Activated B cell treated with CpG ODN at 0.5 μM for 24 hours (primary cell): ENCODE data around the gene AFDN. TPM values are rescaled to one million over a fixed set of nuclear protein-coding genes. Genes with fewer than 3 reads are reported as not detected.

Source experiments
- ATAC-seq: fragments of 200-7000 bp; cut with Tn5 transposase; one replicate; pipeline ENCODE4 v1.10.0; 2021; ENCODE audit warnings: low read depth, mild to moderate bottlenecking, moderate library complexity
- CTCF ChIA-PET: fragments of 350-600 bp; sonication (Branson Sonifier 250); formaldehyde crosslinking; loops from one replicate; lab custom pipeline; 2021; ENCODE audit warnings: antibody characterized with exemption; lab: Charles Lee
- POLR2A ChIA-PET: fragments of 350-600 bp; sonication (Branson Sonifier 250); formaldehyde crosslinking; loops from one replicate; lab custom pipeline; 2021; ENCODE audit warnings: antibody characterized with exemption; lab: Charles Lee
- DNase-seq: peaks from one replicate; pipeline ENCODE4 v3.0.0; 2022
- H3K27ac Mint-ChIP-seq: one replicate; pipeline ENCODE4 v1.8.0; 2020; ENCODE audit warnings: mixed read lengths
- H3K27me3 Mint-ChIP-seq: one replicate; pipeline ENCODE4 v1.8.0; 2021; ENCODE audit warnings: mixed read lengths
- H3K36me3 Mint-ChIP-seq: one replicate; pipeline ENCODE4 v1.8.0; 2021; ENCODE audit warnings: low read depth, mixed read lengths
- H3K4me1 Mint-ChIP-seq: one replicate; pipeline ENCODE4 v1.8.0; 2021; ENCODE audit warnings: mixed read lengths
- H3K4me3 Mint-ChIP-seq: one replicate; pipeline ENCODE4 v1.8.0; 2020; ENCODE audit warnings: mild to moderate bottlenecking, mixed read lengths
- H3K9me3 Mint-ChIP-seq: one replicate; pipeline ENCODE4 v1.8.0; 2020; ENCODE audit warnings: mixed read lengths
- intact Hi-C: fragments of 100-400 bp; cut with micrococcal nuclease; formaldehyde crosslinking; loops from one replicate; pipeline ENCODE4 v1.15.1; 2024
- total RNA-seq: library from RNA; stranded (reverse); gene quantifications from 2 replicates; pipeline ENCODE4 v1.2.3, GENCODE V29; 2022
- TF ChIP-seq, protein P1 (sequence below): fragments of 200-600 bp; IDR thresholded peaks from one replicate; pipeline ENCODE4 v1.8.0; 2022; ENCODE audit warnings: antibody characterized with exemption, mild to moderate bottlenecking

The AFDN gene
- total RNA-seq, 1 donor from 2014 or later: 38.0 TPM

DNA sequence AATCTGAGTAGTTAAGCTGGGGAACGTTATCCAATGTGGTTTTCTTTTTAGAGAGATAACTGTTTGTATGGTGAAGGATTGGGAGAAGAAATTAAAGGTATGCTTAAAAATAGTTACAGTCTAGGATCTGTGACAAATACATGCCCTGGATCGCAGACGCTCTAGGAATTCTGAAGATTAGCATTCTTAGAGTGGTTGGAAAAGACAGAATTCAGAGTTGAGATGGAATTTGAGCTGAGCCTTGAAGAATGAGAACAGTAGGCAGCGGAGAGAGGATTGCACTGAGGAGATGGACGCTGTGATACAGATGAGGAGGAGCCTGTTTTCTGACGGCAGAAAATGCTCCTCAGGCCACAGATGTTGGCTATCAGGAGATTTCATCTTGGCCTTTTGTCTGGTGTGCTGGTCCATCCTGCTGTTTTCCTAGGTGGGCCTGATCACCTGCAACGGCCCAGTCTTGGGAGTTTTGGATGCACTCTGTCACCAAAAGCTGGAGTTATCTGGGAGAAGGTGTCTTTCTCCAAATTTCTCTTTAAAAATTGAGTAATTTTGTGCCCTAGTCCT, 122.5 kb downstream of the AFDN start:
- H3K4me1 Mint-ChIP-seq: no peaks in the 10 kb centered on the region
- CTCF ChIA-PET: no interaction called here
- no peak overlapping the region for H3K27ac Mint-ChIP-seq

DNA sequence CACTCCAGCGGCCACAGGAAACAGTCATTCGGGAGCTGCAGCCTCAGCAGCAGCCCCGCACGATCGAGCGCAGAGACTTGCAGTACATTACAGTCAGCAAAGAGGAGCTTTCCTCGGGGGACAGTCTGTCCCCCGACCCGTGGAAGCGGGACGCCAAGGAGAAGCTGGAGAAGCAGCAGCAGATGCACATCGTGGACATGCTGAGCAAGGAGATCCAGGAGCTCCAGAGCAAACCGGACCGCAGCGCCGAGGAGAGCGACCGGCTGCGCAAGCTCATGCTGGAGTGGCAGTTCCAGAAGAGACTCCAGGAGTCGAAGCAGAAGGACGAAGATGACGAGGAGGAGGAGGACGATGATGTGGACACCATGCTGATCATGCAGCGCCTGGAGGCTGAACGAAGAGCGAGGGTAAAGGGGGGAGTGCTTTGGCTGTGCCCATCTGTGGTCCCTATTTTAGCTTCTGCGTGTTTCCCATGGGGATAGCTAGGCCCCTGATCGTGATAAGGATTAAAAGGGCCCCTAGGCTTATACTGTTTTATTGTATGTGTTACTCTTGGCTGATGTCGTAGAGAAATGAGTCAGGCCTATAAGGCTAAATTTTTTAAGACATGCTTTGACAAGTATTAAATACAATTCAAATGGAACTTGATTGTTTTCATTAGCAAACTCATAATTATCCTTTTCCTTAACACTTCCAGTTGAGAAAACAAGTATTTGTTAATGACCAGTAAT, 125.2 kb downstream of the AFDN start:
- TF ChIP-seq, protein P1, sequence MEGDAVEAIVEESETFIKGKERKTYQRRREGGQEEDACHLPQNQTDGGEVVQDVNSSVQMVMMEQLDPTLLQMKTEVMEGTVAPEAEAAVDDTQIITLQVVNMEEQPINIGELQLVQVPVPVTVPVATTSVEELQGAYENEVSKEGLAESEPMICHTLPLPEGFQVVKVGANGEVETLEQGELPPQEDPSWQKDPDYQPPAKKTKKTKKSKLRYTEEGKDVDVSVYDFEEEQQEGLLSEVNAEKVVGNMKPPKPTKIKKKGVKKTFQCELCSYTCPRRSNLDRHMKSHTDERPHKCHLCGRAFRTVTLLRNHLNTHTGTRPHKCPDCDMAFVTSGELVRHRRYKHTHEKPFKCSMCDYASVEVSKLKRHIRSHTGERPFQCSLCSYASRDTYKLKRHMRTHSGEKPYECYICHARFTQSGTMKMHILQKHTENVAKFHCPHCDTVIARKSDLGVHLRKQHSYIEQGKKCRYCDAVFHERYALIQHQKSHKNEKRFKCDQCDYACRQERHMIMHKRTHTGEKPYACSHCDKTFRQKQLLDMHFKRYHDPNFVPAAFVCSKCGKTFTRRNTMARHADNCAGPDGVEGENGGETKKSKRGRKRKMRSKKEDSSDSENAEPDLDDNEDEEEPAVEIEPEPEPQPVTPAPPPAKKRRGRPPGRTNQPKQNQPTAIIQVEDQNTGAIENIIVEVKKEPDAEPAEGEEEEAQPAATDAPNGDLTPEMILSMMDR: no peak
- Mint-ChIP-seq H3K36me3 (peaks cover 50% of the 10 kb centered on the region), H3K27ac (no peak overlapping the region), H3K27me3 (no peaks in the 10 kb centered on the region), H3K4me3 (no peak overlapping the region), H3K4me1 (no peaks in the 10 kb centered on the region), H3K9me3 (no peaks in the 10 kb centered on the region)
- no peak for ATAC-seq
- POLR2A ChIA-PET: no interaction called here
- DNase-seq: no peak
- intact Hi-C loops: no loop called here
- CTCF ChIA-PET: no interaction called here

More for the DNA sequence above, 122.5 kb downstream of the AFDN start:
- POLR2A ChIA-PET: no interaction called here
- no peak for DNase-seq
- Mint-ChIP-seq H3K27me3 (no peaks in the 10 kb centered on the region), H3K36me3 (peaks cover 54% of the 10 kb centered on the region), H3K4me3 (no peak overlapping the region), H3K9me3 (no peaks in the 10 kb centered on the region)
- intact Hi-C loops: no loop called here
- TF ChIP-seq, protein P1: no peak
- no peak for ATAC-seq

DNA sequence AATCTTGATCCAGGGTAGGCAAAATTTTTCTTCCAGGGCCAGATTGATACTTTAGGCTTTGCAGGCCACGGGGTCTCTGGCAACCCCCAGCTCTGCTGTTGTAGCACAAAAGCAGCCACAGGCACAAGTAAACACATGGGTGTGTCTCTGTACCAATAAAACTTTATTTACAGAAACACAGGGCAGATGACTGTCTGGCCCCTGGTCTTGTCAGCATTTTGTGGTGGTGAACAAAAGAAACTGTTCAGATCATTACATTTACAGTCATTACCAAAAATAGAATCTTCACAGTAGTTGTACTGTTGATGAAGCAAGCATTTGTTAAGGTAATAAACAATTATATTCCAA, 125.8 kb downstream of the AFDN start:
- Mint-ChIP-seq H3K4me1 (no peaks in the 10 kb centered on the region), H3K27ac (no peak overlapping the region), H3K4me3 (no peak overlapping the region), H3K27me3 (no peaks in the 10 kb centered on the region), H3K9me3 (no peaks in the 10 kb centered on the region), H3K36me3 (peaks cover 49% of the 10 kb centered on the region)
- TF ChIP-seq, protein P1: no peak
- ChIA-PET POLR2A (no interaction called here), CTCF (no interaction called here)
- DNase-seq: no peak
- no peak for ATAC-seq
- intact Hi-C loops: no loop called here

DNA sequence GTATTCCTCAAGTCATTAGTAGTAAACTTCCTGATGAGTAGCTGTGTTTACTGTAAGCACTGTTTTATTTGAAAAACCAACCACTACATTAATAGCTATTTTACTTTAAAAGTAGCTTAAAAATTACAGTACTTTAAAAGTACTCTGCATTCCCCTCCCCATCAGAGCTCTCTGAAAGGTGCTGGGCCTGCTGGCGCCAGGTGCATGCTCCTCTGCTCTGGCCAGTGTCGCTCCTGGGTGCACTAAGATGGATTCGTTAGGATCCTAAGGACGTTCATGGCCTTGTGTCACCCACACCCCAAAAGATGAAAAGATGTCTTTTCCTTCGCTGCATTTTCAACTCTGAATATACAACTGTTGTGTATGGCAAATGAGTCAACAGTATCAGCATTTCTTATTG, 126.8 kb downstream of the AFDN start:
- Mint-ChIP-seq H3K36me3 (peaks cover 43% of the 10 kb centered on the region), H3K4me3 (no peak overlapping the region), H3K4me1 (no peaks in the 10 kb centered on the region), H3K27me3 (no peaks in the 10 kb centered on the region), H3K27ac (no peak overlapping the region), H3K9me3 (no peaks in the 10 kb centered on the region)
- no peak for ATAC-seq
- POLR2A ChIA-PET: no interaction called here
- DNase-seq: no peak
- CTCF ChIA-PET: no interaction called here
- TF ChIP-seq, protein P1: no peak
- intact Hi-C loops: no loop called here

DNA sequence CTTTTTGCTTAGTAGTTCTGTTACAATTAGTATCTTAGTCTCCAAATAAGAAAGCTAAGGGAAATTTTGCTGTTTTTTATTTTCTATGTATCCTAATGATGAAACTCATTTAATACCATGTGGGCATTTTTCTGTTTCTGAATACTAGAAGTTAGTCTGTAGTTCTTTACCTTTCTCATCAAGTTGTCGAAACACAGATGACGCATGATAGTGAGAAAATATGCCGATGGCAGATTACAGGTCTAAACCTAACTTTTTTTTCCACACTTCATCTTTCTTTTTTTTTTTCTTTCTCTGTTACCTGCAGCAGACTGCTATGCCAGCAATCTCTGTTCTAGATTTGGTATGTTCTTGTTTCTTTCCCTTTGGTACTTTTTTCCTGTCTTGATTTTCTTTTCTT, 127.4 kb downstream of the AFDN start:
- Mint-ChIP-seq H3K4me1 (no peaks in the 10 kb centered on the region), H3K36me3 (peaks cover 37% of the 10 kb centered on the region), H3K27me3 (no peaks in the 10 kb centered on the region), H3K27ac (no peak overlapping the region), H3K9me3 (no peaks in the 10 kb centered on the region), H3K4me3 (no peak overlapping the region)
- ATAC-seq: no peak
- DNase-seq: no peak
- ChIA-PET POLR2A (no interaction called here), CTCF (no interaction called here)
- intact Hi-C loops: no loop called here
- TF ChIP-seq, protein P1: no peak
